Ecto neural progenitor cell (in vitro differentiated cells): Measurements from ENCODE around the gene CRHR1.

Source experiments
- DNase-seq: peaks from one replicate; pipeline ENCODE4 v3.0.0-alpha.2; 2018; ENCODE audit warnings: low spot score

The CRHR1 gene

GRCh38 chr17:45789874-45790273 lies 5.8 kb downstream of the CRHR1 start:
- DNase-seq, result no peak

- DNase-seq, result no peak
Measured at GRCh38 chr17:45790296-45790922, 6.3 kb downstream of the CRHR1 start.

- DNase-seq, result no peak
Measured at GRCh38 chr17:45791041-45791582, 7.0 kb downstream of the CRHR1 start.

GRCh38 chr17:45791935-45792334 lies 7.8 kb downstream of the CRHR1 start:
- DNase-seq, result no peak

- no peak for DNase-seq
Measured at GRCh38 chr17:45792437-45792836, 8.3 kb downstream of the CRHR1 start.

GRCh38 chr17:45792995-45793755 lies 9.1 kb downstream of the CRHR1 start:
- DNase-seq, result no peak

- DNase-seq, result no peak
Measured at GRCh38 chr17:45793999-45794540, 9.9 kb downstream of the CRHR1 start.

GRCh38 chr17:45794840-45795239 lies 10.7 kb downstream of the CRHR1 start:
- DNase-seq, result no peak

GRCh38 chr17:45800816-45801215 lies 16.7 kb downstream of the CRHR1 start:
- DNase-seq, result no peak

- no peak for DNase-seq
Measured at GRCh38 chr17:45801421-45801820, 17.3 kb downstream of the CRHR1 start.

- DNase-seq, result no peak
Measured at GRCh38 chr17:45808845-45809244, 24.7 kb downstream of the CRHR1 start.

GRCh38 chr17:45809499-45809898 lies 25.4 kb downstream of the CRHR1 start:
- no peak for DNase-seq

- no peak for DNase-seq
Measured at GRCh38 chr17:45812102-45812501, 28.0 kb downstream of the CRHR1 start.

GRCh38 chr17:45813048-45813725 lies 29.1 kb downstream of the CRHR1 start:
- peak; percentile 88 for DNase-seq

- DNase-seq, result no peak
Measured at GRCh38 chr17:45814622-45815606, 30.8 kb downstream of the CRHR1 start.

- no peak for DNase-seq
Measured at GRCh38 chr17:45815752-45816151, 31.6 kb downstream of the CRHR1 start.

GRCh38 chr17:45818041-45818440 lies 33.9 kb downstream of the CRHR1 start:
- no peak for DNase-seq

- DNase-seq, result no peak
Measured at GRCh38 chr17:45818699-45819098, 34.6 kb downstream of the CRHR1 start.

GRCh38 chr17:45819632-45820031 lies 35.5 kb downstream of the CRHR1 start:
- no peak for DNase-seq

- DNase-seq, result no peak
Measured at GRCh38 chr17:45820052-45820780, 36.1 kb downstream of the CRHR1 start.

- no peak for DNase-seq
Measured at GRCh38 chr17:45821147-45821546, 37.0 kb downstream of the CRHR1 start.
